ENCODE results near the gene NAALAD2. TPM values are rescaled to one million over a fixed set of nuclear protein-coding genes. Genes with fewer than 3 reads are reported as not detected.

Gene NAALAD2
- total and polyA plus RNA-seq, 2 experiments from 2014 or later, result 3.4 to 4.3 TPM

DNA sequence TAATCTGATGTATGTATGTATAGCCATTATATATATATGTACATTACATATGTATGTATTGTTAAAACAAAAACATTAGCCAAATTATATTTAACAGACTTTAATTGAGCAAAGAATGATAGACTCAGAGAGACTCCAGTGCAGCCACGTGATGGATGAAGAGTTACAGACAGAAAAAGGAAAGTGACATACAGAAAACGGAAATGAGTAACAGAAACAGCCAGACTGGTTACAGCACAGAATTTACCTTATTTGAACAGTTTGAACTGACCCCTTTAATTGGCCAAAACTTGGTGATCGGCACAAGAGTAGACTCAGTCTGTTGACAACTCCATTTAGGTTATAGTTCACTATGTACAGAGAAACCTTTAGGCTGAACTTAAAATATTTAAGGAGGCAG is 53.4 kb downstream of the NAALAD2 start (continued):
- TF ChIP-seq ZNF462 (CRISPR knock-in tag; IDR thresholded peaks at IDR 0.05) (no peak), ZNF331 (CRISPR knock-in tag; IDR thresholded peaks at IDR 0.05; ENCODE audit: low read depth) (no peak), CTCF (conservative IDR thresholded peaks at IDR 0.05; ENCODE audit: low read depth in 2 of 2) (no peak)
- TF ChIP-seq, protein P1, sequence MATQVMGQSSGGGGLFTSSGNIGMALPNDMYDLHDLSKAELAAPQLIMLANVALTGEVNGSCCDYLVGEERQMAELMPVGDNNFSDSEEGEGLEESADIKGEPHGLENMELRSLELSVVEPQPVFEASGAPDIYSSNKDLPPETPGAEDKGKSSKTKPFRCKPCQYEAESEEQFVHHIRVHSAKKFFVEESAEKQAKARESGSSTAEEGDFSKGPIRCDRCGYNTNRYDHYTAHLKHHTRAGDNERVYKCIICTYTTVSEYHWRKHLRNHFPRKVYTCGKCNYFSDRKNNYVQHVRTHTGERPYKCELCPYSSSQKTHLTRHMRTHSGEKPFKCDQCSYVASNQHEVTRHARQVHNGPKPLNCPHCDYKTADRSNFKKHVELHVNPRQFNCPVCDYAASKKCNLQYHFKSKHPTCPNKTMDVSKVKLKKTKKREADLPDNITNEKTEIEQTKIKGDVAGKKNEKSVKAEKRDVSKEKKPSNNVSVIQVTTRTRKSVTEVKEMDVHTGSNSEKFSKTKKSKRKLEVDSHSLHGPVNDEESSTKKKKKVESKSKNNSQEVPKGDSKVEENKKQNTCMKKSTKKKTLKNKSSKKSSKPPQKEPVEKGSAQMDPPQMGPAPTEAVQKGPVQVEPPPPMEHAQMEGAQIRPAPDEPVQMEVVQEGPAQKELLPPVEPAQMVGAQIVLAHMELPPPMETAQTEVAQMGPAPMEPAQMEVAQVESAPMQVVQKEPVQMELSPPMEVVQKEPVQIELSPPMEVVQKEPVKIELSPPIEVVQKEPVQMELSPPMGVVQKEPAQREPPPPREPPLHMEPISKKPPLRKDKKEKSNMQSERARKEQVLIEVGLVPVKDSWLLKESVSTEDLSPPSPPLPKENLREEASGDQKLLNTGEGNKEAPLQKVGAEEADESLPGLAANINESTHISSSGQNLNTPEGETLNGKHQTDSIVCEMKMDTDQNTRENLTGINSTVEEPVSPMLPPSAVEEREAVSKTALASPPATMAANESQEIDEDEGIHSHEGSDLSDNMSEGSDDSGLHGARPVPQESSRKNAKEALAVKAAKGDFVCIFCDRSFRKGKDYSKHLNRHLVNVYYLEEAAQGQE (IDR thresholded peaks at IDR 0.05; ENCODE audit: unreplicated experiment), result no peak
